Mammary epithelial cell (primary cell): ENCODE measurements around the gene EFHD2.

Experiments used
- CTCF ChIP-seq, 2 donors: IDR thresholded peaks in 1 of 2; conservative IDR thresholded peaks in 1 of 2; 2 replicates each; pipeline ENCODE4 v1.5.1; 2011 to 2012; ENCODE audit warnings: inconsistent platforms in 2 of 2, low read length in 2 of 2, mild to moderate bottlenecking in 2 of 2, control low read depth in 1 of 2, low read depth in 1 of 2; ENCODE audit not compliant: insufficient read depth in 1 of 2; ENCODE audit errors: extremely low read depth in 1 of 2
- EZH2 ChIP-seq: IDR thresholded peaks from 2 replicates; pipeline ENCODE4 v1.6.1; 2012; ENCODE audit warnings: low read length, inconsistent platforms, borderline replicate concordance

GRCh38 chr1:15362096-15362736 is 47.5 kb upstream of the EFHD2 start:
- TF ChIP-seq CTCF (conservative IDR thresholded peaks at IDR 0.05 in 1 of 2, IDR thresholded peaks at IDR 0.05 in 1 of 2; ENCODE audit: extremely low read depth in 1 of 2, insufficient read depth in 1 of 2, low read depth in 1 of 2, low read length in 2 of 2): no peak
- no peak for TF ChIP-seq EZH2
